OCI-LY3 (cell line): ENCODE results near the gene PTPRN2.

Source experiments
- H2AFZ ChIP-seq: fragments of 200-600, 300-600 bp; shearing (Covaris generic); 2 replicates; pipeline ENCODE4 v1.6.0; 2014; ENCODE audit warnings: antibody characterized with exemption, low read depth, low read length
- H3K27ac ChIP-seq: fragments of 200-600, 300-600 bp; sonication (generic); 2 replicates; pipeline ENCODE4 v1.5.1; 2014; ENCODE audit warnings: mild to moderate bottlenecking, low read length, moderate library complexity, mixed read lengths
- H3K27me3 ChIP-seq: fragments of 200-600, 300-600 bp; sonication (generic); 2 replicates; pipeline ENCODE4 v1.6.1; 2014; ENCODE audit warnings: low read depth, low read length, mixed read lengths
- H3K36me3 ChIP-seq: fragments of 200-600, 300-600 bp; sonication (generic); replicated peaks from 2 replicates; pipeline ENCODE3; 2014; ENCODE audit warnings: low read depth, low read length, mixed read lengths
- H3K4me1 ChIP-seq: fragments of 300-600, 200-600 bp; sonication (generic); 2 replicates; pipeline ENCODE4 v1.6.1; 2014; ENCODE audit warnings: low read length, mixed read lengths
- H3K4me2 ChIP-seq: fragments of 200-600, 300-600 bp; sonication (generic); 2 replicates; pipeline ENCODE4 v1.6.1; 2014; ENCODE audit warnings: low read length, mixed read lengths
- H3K4me3 ChIP-seq: fragments of 300-600, 200-600 bp; sonication (generic); 2 replicates; pipeline ENCODE4 v1.5.1; 2014; ENCODE audit warnings: antibody characterized with exemption, mild to moderate bottlenecking, low read length, moderate library complexity
- H3K79me2 ChIP-seq: fragments of 300-600, 200-600 bp; shearing (Covaris generic); 2 replicates; pipeline ENCODE4 v1.6.1; 2014; ENCODE audit warnings: mild to moderate bottlenecking, low read length, mixed read lengths
- H3K9ac ChIP-seq: fragments of 300-600, 200-600 bp; shearing (Covaris generic); 2 replicates; pipeline ENCODE4 v1.6.0; 2014; ENCODE audit warnings: mild to moderate bottlenecking, low read length, moderate library complexity
- H3K9me3 ChIP-seq: fragments of 200-600, 300-600 bp; shearing (Covaris generic); 2 replicates; pipeline ENCODE4 v1.6.1; 2014; ENCODE audit warnings: low read length, mixed read lengths; ENCODE audit not compliant: insufficient read depth
- H4K20me1 ChIP-seq: fragments of 200-600, 300-600 bp; sonication (generic); 2 replicates; pipeline ENCODE4 v1.6.1; 2016; ENCODE audit warnings: low read length, mixed read lengths; ENCODE audit not compliant: insufficient read depth
- EZH2phosphoT487 ChIP-seq: fragments of 200-600 bp; shearing (Covaris generic); IDR thresholded peaks from 2 replicates; pipeline ENCODE4 v1.6.1; 2018; ENCODE audit warnings: antibody characterized with exemption, mixed run types, low read depth
- TF ChIP-seq, protein P1 (sequence below): fragments of 200-600, 300-600 bp; sonication (generic); IDR thresholded peaks from 2 replicates; pipeline ENCODE4 v1.5.1; 2014; ENCODE audit warnings: antibody characterized with exemption, low read length, low read depth

Gene PTPRN2

DNA sequence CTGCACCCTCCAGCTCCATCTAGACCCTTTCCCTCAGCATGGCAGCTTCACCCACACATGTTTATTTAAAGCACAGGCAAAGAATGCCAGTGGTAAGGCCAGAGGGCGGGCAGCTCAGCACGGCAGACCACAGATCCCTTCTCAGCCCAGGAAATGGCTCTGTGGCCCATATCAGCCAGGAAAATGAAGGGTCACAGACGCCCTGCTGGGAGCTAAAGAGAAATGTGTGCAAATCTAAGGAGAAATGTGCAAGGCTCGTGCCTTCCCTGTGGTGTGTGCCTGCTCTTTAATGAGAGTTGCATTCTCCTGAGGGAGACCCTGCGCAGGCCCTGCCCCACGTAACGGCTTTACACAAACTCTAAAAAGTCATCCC, 23.0 kb downstream of the PTPRN2 start:
- no peak overlapping the region for H3K4me2 ChIP-seq

DNA sequence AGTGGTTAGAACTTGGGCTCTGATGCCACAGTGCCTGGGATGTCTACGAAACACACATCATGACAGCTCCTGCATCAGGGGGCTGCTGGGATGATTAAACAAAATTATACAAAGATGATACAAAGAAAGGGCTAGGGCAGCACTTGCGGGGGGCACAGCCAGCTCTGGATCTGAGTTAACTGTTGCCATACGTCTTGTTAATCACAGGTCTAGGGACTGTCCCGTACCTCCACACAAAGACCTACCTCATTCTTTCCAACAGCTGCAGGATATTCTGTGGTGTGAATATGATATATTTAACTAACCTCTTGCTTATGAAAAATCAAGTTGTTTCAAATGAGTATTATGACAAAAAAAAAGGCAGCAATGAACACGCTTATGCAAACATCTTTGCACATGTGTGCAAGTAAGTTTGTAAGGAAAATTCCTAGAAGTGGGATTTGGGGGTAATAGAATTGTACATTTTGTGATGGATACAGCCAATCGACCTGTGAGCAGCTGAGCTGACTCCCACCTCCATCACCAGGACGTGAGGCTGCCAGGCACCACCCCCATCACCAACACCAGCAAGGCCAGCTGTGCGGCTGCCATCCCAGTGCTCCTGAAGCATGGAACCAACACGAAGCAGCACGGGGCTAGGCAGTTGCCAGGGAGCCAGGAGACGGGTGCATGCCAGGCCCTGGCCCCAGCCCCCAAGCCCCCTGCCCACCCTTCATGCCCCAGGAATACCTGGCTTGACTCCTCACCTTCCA, 23.5 kb downstream of the PTPRN2 start:
- H3K4me3 ChIP-seq, result no peak overlapping the region
- no peaks in the 10 kb centered on the region for H3K9me3 ChIP-seq
- H3K4me1 ChIP-seq, result no peaks in the 10 kb centered on the region
- H3K4me2 ChIP-seq, result no peak overlapping the region
- no peak overlapping the region for H3K27ac ChIP-seq
- no peaks in the 10 kb centered on the region for H4K20me1 ChIP-seq
- no peak overlapping the region for H2AFZ ChIP-seq
- TF ChIP-seq EZH2phosphoT487, result no peak
- TF ChIP-seq, protein P1, sequence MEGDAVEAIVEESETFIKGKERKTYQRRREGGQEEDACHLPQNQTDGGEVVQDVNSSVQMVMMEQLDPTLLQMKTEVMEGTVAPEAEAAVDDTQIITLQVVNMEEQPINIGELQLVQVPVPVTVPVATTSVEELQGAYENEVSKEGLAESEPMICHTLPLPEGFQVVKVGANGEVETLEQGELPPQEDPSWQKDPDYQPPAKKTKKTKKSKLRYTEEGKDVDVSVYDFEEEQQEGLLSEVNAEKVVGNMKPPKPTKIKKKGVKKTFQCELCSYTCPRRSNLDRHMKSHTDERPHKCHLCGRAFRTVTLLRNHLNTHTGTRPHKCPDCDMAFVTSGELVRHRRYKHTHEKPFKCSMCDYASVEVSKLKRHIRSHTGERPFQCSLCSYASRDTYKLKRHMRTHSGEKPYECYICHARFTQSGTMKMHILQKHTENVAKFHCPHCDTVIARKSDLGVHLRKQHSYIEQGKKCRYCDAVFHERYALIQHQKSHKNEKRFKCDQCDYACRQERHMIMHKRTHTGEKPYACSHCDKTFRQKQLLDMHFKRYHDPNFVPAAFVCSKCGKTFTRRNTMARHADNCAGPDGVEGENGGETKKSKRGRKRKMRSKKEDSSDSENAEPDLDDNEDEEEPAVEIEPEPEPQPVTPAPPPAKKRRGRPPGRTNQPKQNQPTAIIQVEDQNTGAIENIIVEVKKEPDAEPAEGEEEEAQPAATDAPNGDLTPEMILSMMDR, result no peak
- no peak overlapping the region for H3K9ac ChIP-seq
- H3K27me3 ChIP-seq, result peaks cover 25% of the 10 kb centered on the region
- no peaks in the 10 kb centered on the region for H3K36me3 ChIP-seq
- no peaks in the 10 kb centered on the region for H3K79me2 ChIP-seq

More for the DNA sequence above, 23.0 kb downstream of the PTPRN2 start:
- Histone ChIP-seq H3K27ac (no peak overlapping the region), H2AFZ (no peak overlapping the region), H3K4me3 (no peak overlapping the region), H3K79me2 (no peaks in the 10 kb centered on the region), H3K27me3 (peaks cover 25% of the 10 kb centered on the region), H4K20me1 (no peaks in the 10 kb centered on the region), H3K36me3 (no peaks in the 10 kb centered on the region), H3K9ac (no peak overlapping the region), H3K4me1 (no peaks in the 10 kb centered on the region), H3K9me3 (no peaks in the 10 kb centered on the region)
- TF ChIP-seq EZH2phosphoT487, result no peak
- TF ChIP-seq, protein P1, result no peak

DNA sequence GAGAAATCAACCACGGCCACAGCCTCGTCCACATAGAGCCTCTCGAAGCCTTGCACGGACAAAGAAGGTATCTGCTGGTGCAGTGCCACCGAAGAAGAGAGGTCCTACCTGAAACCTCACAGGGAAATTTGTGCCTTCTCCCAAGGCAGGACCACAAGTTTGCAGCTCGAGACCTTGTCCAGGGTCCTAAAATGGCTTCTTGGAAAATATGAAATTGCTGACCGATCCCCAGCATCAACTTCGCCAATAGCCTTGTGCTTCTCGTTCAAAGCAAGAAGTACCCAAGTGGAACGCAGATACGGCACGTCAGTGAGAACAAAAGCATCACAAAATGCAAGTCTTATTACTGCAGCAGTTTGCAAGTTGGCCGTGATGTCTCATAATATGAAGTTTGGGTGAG, 24.6 kb downstream of the PTPRN2 start:
- no peak for TF ChIP-seq EZH2phosphoT487
- TF ChIP-seq, protein P1, result no peak
- H3K79me2 ChIP-seq, result no peaks in the 10 kb centered on the region

DNA sequence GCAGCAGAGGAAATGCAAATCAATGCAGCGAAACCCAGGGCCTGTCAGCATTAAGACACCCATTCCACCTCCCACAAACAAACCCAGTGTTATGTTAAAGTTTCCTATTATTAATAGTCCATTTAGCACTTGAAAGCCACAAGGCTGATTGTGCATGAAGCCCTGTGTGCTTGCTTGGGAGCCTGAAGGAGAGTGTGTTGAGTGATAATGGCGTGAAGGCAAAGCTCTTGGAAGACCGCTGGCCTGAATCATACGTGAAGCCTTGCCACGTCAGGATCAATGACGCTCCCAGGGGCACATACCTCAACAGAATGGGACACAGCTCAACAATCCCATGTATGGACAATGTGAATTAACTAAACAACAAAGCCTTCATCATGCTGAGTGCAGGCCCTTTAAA, 25.1 kb downstream of the PTPRN2 start:
- H3K79me2 ChIP-seq, result no peaks in the 10 kb centered on the region
- H3K9me3 ChIP-seq, result no peaks in the 10 kb centered on the region
- no peak overlapping the region for H2AFZ ChIP-seq
- no peaks in the 10 kb centered on the region for H3K4me1 ChIP-seq
- no peak overlapping the region for H3K9ac ChIP-seq
- TF ChIP-seq EZH2phosphoT487, result no peak
- TF ChIP-seq, protein P1, result no peak
- H3K36me3 ChIP-seq, result no peaks in the 10 kb centered on the region
- H3K4me2 ChIP-seq, result no peak overlapping the region
- no peak overlapping the region for H3K27ac ChIP-seq
- H3K4me3 ChIP-seq, result no peak overlapping the region
- H3K27me3 ChIP-seq, result peaks cover 25% of the 10 kb centered on the region
- no peaks in the 10 kb centered on the region for H4K20me1 ChIP-seq

More for the DNA sequence above, 24.6 kb downstream of the PTPRN2 start:
- Histone ChIP-seq H3K4me1 (no peaks in the 10 kb centered on the region), H3K27me3 (peaks cover 25% of the 10 kb centered on the region), H3K9me3 (no peaks in the 10 kb centered on the region), H3K9ac (no peak overlapping the region), H3K4me3 (no peak overlapping the region), H2AFZ (no peak overlapping the region), H3K4me2 (no peak overlapping the region), H3K27ac (no peak overlapping the region), H3K36me3 (no peaks in the 10 kb centered on the region), H4K20me1 (no peaks in the 10 kb centered on the region)
